OCI-M1 (cell line): ENCODE measurements around the gene SNF8.

Experiments used
- DNase-seq: peaks from one replicate; lab custom pipeline; 2025; lab: John Stamatoyannopoulos, UW

Gene SNF8

DNA sequence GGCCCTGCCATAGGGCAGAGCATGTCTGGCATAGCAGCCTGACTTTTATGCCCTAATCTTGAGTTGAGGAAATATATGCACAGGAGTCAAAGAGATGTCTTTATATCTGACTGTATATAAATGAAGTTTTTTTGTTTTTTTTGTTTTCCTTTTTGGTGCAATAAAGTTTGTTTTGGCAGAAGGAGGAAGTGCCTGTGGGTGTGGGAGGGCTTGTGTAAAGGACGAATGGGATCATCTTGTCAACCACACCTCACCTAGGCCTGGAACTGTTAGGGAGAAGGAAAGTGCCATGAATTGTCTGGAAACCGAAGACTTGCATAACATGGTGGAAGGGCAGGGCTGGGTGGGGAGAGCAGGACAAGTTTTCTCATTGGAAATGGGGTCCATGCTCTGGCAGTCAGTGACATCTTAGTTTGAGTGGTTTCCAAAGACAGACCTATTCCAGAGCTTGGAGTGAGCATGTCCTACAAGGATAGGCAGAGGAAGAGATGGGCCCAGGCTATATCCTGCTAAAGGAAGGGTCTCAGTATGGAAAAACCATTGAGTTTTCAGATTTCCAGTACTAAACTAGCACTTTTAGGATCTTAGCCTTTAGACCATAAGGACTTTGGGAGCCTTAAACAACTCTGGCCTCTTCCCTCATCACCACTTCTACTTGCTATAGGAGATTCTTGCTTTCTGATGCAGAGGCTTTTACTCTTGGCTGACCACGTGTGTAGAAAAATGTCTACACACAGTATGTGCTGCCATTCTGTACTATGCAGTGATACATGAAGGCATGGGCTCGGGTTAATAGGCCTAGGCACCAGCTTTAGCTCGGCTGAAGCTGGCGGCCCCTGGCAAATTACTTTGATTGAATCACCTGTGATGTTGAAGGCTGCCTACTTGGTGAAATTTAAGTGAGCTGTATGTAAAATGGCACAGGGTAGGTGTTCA is 15.5 kb downstream of the SNF8 start:
- DNase-seq = no peak

DNA sequence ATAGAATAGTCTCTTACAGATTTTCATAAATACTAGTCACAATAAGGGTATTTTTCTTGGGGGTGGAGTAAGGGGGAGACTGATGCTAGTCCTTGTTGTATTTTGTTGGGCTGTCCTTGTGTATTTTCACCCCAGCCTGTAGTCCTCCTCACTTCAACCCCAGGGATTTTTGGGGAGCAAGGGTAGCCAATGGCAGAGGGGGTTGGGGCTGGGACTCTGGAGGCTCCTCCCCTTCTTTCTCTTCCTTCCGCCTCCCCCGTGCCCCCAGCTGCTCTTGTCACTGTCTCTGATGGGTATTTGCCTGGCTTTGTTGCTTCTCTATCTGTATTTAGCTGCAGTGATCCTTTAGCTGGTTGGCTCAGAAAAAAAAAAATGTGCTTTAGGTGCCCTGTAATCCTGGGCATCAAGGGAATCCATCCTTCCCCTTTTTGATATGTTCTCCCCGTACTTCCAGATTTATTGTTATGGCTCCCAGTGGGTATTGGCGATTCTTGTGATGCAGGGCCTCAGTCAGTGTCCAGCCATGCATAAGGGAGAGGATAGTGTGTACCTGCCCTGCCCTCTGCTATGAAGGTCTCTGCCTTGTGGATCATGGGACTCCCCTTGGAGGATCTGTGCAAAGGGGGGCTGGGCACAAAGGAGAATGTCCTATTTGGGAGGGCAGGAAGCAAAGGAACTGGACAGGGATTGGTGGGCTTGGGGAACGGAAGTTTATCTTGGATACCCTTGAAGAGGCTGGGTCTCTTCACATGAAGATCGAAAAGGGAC is 16.5 kb downstream of the SNF8 start:
- no peak for DNase-seq

DNA sequence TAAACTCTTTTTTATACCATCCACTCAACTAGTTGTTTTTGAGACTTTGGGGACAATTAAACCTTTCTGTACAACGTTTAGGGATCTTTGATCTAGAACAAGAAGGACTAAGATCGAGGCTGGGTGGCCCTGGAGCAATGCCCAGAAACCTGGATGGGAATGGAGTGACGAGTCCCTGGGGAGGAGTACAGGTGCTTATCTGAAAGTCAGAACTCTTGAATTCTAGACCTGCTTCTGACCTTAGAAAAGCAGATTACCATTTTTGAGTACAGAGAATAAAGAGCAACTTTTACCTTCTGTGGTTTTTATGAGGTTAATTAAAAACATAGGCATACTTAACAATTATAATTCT is 18.7 kb downstream of the SNF8 start:
- DNase-seq = no peak

GRCh38 chr17:48925251-48925990 is 19.2 kb downstream of the SNF8 start:
- no peak for DNase-seq

- peak; percentile 33 for DNase-seq
Measured at GRCh38 chr17:48915459-48916282, 29.0 kb downstream of the SNF8 start.

DNA sequence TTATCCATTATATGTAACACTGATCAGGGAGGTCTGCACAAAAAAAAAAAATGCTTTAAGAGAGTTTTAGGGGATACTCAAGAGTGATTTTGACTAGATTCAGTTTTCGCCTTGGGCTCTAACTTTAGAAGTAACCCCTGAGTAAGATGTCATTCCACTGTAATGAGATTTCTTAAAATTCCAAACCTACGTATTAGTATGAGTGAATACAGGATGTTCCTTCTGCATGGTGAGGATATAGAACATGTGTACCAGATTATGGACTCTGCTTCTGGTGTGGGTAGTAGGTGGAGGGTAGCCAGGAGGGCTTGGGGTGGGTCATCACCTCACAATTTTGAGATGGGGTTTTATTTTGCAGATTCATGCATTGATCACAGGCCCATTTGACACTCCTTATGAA is 32.2 kb downstream of the SNF8 start:
- no peak for DNase-seq

GRCh38 chr17:48910370-48910769 is 34.3 kb downstream of the SNF8 start:
- no peak for DNase-seq

DNA sequence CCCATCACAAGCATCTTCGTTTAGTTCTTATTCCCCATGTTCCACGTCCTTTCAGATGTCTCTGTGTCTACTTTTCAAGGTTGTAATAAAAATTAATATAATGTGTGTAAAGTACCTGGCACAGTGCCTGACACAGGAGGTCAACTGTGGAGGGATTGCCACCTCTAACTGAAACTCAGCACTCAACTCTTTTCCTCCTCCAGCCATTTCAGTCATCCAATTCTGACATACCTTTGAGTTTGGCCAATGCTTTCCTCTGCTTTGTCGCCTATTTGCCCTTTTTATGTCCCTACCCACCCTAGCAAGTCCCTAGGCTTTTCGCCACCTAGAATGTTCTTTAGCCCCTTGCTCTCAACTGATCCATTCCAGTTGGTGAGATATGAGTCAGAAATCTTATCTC is 34.9 kb downstream of the SNF8 start:
- no peak for DNase-seq

DNA sequence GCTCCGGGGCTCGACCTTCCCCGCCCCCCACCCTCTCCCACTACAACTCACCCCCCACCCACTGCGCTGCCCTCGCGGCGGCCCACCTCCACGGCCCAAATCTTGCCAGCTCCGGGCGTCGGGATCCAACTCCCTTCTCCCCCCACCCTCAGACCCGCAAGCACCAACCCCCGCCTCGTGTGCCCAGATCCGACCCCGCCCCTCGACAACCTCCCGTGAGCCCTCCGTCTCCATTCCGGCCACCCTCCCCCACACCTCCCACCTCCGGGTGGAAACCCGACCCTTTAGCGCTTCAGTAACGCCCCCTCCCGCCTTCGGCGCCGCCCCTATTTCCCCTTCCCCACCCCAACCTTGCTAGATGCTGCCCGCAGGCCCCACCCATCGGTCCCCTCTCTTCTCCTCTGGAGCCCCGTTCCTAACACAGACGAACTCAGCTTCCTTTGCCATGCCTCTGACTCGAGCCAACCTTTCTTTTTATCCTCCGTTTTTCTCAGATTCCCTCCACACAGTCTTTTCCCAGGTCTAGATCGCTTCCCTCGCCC is 35.7 kb downstream of the SNF8 start:
- DNase-seq = peak; percentile 91

GRCh38 chr17:48908047-48908843 is 36.4 kb downstream of the SNF8 start, which contains the start of gene UBE2Z:
UBE2Z (plus strand) TSS chr17:48908407; CDS start chr17:48908504, 97 bp downstream.
- DNase-seq = peak; percentile 97

DNA sequence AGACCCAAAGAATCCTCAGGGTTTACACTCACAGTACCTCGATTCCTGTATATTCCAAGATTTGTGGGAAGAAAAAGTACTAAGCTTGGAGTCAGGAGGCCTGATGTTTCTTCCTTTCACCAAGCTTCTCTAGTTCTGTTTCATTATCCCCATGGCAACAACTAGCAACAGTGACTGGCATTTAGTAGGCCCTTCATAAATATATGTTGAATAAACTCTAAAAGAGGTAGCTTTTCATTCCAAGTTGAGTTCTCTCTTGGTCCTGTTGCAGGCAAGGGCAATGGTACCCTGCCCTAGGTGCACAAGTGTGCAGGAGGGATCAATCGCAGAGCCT is 37.0 kb downstream of the SNF8 start:
- DNase-seq = no peak

DNA sequence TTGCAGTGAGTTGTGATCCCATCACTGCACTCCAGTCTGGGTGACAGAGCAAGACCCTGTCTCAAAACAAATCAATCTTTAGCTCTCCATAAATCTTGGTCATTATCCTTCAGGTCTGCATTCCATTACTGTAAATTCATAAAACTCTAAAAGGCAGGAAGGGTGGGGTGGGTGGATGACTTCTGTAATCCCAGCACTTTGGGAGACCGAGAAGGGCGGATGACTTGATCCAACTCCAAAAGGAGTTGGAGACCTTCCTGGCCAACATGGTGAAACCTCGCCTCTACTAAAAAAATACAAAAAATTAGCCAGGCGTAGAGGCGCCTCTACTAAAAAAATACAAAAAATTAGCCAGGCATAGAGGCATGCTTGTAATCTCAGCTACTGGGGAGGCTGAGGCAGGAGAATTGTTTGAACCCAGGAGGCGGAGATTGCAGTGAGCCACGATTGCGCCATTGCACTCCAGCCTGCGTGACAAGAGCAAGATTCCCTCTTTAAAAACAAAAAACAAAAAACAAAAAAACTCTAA is 38.6 kb downstream of the SNF8 start:
- DNase-seq = no peak

DNA sequence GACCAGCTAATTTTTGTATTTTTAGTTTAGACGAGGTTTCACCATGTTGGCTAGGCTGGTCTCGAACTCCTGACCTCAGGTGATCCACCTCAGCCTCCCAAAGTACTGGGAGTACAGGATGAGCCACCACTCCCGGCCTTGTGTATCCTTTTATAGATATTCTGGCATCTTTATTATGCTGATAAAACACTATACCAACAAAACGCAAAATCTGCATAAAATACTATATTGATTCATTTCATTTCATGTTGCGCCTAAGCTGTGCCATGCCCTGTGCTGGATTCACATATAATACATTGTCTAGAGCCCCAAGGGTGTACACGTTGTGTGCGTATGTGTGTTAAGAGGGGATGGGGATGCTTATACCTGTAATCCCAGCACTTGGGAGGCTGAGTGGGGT is 40.2 kb downstream of the SNF8 start:
- no peak for DNase-seq

DNA sequence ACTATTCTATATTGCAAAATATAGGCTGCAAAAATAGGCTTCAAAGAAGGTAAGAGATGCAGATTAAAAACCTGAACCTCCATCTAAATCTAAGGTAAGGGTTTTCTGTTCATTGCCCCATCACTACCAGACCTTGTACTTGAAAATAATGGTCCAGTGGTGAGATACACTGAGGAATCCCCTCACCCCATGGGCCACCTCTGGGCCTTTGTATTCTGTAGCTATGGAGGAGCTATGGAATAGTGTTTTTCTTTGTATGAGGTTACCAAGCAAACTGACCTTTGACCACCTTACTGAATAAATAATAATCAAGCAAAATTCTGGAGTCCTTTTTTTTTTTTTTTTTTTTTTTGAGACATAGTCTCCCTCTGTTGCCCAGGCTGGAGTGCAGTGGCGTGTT is 41.2 kb downstream of the SNF8 start:
- no peak for DNase-seq

DNA sequence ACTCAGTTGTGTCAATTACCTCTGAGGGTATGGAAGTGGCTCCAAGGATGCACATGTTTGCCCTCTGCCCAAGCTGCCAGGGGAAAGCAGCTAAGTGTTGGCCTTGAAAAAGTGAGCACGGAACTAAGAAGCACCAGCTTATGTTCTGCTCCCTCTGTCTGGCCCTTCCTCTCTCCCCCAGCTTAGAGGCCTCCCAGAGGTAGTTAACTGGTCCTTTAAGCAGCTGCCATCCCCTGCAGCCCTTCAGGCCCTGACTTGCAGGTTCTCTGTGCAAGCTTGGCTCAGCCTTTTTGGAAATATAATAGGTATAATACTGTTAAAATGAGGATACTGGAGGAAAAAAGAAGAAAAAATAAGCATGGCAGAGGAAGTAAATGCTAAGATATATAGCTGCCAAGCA is 43.4 kb downstream of the SNF8 start:
- no peak for DNase-seq

GRCh38 chr17:48894886-48895285 is 49.8 kb downstream of the SNF8 start:
- DNase-seq = no peak

GRCh38 chr17:48893646-48894508 is 50.8 kb downstream of the SNF8 start:
- DNase-seq = no peak

DNA sequence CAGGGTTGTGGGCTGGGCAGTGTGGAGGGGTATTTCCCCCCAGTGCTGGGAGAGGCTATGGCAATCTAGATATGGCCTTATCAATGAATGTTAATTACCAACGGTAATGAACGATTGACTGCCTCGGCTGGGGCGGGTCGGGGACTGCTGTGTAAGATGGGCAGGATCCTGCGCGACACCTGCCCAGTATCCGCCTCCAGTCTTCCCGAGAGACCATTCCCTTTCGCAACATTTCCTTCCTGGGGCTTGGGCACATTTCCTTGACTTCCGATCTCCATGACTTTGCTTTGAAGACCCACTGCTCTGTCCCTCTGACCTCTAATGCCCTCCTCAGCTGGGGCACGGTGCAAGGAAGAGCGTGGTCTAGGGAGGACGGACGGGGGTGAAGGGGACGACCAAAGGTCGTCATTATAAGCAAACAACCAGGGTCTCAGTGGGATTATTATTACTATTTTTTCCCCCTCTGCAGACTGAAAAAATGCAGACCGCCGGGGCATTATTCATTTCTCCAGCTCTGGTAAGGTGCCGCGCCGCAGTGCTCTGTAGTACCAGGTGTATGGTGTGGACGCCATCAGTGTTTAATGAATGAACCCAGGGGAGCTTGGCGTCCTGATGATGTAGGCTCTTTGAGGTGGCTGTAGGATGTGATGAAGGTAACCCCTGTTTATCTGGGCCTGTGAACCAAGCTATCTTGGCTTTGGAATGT is 51.5 kb downstream of the SNF8 start:
- DNase-seq = no peak

- DNase-seq = no peak
Measured at GRCh38 chr17:48890086-48890485, 54.6 kb downstream of the SNF8 start.
